C4-2B (cell line): Measurements from ENCODE around the gene FOCAD.

Source experiments
- H3K27ac ChIP-seq: fragments of 450-650 bp; 2 replicates; pipeline ENCODE4 v1.5.1; 2017
- ZFX ChIP-seq: fragments of 450-650 bp; IDR thresholded peaks from 2 replicates; pipeline ENCODE4 v1.6.1; 2017
- TF ChIP-seq, protein P1 (sequence below): fragments of 450-650 bp; conservative IDR thresholded peaks from 2 replicates; pipeline ENCODE4 v1.5.1; 2017; ENCODE audit warnings: mild to moderate bottlenecking

The FOCAD gene

DNA sequence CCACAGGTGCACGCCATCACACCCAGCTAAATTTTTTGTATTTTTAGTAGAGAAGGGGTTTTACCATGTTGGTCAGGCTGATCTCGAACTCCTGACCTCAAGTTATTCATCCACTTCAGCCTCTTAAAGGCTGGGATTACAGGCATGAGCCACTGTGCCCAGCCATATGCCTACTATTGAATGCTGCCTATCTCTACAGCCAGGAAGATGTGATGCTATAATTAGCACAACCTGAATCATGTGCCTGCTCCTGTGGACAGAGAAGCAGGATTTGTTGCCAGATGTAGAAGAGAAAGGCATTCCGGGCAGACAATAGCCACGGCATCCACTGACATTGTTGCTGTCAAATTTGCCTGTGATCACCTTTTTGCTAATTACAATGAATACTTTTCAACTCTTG is 37.4 kb upstream of the FOCAD start:
- H3K27ac ChIP-seq: no peak overlapping the region
- TF ChIP-seq, protein P1, sequence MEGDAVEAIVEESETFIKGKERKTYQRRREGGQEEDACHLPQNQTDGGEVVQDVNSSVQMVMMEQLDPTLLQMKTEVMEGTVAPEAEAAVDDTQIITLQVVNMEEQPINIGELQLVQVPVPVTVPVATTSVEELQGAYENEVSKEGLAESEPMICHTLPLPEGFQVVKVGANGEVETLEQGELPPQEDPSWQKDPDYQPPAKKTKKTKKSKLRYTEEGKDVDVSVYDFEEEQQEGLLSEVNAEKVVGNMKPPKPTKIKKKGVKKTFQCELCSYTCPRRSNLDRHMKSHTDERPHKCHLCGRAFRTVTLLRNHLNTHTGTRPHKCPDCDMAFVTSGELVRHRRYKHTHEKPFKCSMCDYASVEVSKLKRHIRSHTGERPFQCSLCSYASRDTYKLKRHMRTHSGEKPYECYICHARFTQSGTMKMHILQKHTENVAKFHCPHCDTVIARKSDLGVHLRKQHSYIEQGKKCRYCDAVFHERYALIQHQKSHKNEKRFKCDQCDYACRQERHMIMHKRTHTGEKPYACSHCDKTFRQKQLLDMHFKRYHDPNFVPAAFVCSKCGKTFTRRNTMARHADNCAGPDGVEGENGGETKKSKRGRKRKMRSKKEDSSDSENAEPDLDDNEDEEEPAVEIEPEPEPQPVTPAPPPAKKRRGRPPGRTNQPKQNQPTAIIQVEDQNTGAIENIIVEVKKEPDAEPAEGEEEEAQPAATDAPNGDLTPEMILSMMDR: no peak
- TF ChIP-seq ZFX: no peak

DNA sequence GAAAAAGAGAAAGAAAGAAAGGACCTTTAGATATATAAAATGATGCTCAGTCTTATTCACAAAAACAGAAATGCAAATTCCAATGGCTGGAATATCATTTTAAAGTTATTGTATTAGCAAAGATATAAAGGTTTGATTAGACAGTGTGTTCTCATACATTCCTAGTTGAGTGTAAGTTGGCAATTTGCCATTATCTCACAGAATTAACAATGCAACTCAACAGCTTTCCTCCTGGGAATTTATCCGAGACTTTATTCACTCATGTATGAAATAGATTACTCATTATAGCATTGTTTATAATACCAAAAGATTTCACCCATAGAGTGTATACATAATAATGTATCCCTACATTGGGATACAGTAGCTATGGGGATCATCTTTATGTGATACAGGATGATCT is 34.7 kb upstream of the FOCAD start:
- no peak overlapping the region for H3K27ac ChIP-seq
- TF ChIP-seq, protein P1: no peak
- no peak for TF ChIP-seq ZFX

DNA sequence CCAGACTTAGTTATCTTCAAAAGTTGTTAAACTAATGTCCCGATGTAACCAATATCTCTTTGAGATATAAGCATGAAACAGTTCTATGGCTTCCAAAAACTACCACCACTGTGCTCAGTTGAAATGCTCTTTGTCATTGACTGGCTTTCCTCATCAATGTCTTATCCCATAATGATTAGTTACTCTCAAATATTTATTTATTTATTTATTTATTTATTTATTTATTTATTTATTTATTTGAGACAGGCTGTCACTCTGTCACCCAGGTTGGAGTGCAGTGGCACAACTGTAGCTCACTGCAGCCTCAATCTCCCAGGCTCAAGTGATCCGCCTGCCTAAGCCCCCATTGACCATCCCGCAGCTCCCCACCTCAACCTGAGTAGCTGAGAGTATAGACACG is 33.7 kb upstream of the FOCAD start:
- no peak for TF ChIP-seq ZFX
- TF ChIP-seq, protein P1: no peak
- no peak overlapping the region for H3K27ac ChIP-seq

DNA sequence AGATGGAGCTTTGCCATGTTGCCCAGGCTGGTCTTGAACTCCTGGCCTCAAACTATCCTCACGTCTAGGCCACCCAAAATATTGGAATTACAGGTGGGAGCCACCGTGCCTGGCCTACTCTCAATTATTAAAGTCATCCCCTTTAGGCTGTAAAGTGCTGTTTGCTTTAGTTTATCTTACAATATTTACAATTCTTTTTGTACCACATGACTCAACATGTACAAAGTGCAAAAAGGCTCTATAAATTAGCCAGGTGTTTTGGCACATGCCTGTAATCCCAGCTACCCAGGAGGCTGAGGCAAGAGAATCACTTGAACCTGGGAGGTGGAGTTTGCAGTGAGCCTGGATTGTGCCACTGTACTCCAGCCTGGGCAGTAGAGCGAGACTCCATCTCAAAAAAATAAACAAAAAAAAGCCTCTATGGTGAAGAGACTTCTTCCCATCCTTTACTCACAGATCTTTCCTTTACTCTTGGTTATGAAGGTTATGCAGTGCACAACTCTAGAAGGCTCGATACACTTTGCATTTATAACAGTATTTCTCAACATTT is 33.2 kb upstream of the FOCAD start:
- H3K27ac ChIP-seq: no peak overlapping the region
- TF ChIP-seq, protein P1: no peak
- no peak for TF ChIP-seq ZFX

DNA sequence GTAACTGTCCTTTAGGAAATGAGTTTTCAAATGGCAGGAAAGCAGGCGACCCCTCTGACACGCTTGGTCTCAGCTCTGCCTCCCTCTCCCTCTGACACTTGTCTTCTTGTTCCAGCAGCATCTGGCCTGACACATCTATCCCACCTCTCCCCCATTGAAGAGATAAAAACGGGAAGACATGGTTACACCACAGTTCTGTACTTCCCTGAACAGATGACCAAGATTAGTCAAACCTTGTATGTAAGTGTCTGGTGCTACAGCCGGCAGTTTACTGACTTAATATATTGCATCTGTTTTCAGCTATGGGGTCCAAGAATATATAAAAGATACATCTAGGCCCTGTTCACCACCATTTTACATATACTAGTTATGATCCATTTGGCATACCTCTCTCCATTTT is 32.1 kb upstream of the FOCAD start:
- H3K27ac ChIP-seq: no peak overlapping the region
- no peak for TF ChIP-seq ZFX
- TF ChIP-seq, protein P1: no peak

DNA sequence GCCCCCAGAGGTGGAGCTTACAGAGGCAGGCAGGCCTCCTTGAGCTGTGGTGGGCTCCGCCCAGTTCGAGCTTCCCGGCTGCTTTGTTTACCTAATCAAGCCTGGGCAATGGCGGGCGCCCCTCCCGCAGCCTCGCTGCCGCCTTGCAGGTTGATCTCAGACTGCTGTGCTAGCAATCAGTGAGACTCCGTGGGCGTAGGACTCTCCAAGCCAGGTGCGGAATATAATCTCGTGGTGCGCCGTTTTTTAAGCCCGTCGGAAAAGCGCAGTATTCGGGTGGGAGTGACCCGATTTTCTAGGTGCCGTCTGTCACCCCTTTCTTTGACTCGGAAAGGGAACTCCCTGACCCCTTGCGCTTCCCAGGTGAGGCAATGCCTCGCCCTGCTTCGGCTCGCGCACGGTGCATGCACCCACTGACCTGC is 25.8 kb upstream of the FOCAD start:
- peak overlapping the region; percentile 74 for H3K27ac ChIP-seq

DNA sequence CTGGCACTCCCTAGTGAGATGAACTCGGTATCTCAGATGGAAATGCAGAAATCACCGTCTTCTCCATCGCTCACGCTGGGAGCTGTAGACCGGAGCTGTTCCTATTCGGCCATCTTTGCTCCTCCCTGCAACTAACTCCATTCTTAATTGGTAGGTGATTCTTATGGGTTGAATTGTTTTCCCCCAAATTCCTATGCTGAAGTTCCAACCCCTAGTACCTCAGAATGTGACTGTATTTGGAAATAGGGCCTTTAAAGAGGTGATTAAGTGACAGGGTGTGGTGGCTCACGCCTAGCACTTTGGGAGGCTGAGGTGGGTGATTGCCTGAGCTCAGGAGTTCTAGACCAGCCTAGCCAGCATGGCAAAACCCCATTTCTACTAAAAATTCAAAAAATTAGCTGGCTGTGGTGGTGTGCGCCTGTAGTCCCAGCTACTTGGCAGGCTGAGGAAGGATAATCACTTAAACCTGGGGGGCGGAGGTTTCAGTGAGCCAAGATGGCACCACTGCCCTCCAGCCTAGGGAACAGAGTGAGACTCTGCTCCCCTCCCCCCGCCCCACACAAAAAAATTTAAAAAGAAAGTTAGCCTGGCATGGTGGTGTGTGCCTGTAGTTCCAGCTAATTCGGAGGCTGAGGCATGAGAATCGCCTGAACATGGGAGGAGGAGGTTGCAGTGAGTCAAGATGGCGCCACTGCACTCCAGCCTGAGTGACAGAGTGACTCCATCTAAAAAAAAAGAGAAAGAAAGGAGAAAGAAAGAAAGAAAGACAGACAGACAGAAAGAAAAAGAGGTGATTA is 25.2 kb upstream of the FOCAD start:
- peak overlapping the region; percentile 74 for H3K27ac ChIP-seq
- TF ChIP-seq ZFX: no peak

DNA sequence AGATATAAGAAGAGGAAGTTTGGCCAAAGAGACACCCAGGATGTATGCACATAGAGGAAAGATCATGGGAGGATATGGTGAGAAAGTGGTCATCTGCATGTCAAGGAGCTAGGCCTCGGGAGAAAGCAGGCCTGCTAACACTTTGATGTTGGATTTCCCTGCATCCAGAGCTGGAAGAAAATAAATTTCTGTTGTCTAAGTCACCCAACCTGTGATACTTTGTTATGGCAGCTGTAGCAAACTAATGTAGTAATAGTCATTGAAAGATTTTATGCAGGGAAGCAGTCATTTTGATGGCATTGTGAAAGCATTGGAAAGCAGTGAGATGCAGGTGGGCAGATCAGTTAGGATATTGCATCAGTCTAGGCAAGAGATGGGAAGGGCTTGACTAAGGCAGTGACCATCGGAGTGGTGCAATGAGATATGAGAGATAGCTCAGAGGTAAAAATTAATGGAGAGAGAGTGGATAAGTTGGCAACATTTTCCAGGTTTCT is 24.5 kb upstream of the FOCAD start:
- no peak overlapping the region for H3K27ac ChIP-seq
- TF ChIP-seq, protein P1: no peak
- TF ChIP-seq ZFX: no peak
